ENCODE data around the gene WHAMM.

The WHAMM gene

DNA sequence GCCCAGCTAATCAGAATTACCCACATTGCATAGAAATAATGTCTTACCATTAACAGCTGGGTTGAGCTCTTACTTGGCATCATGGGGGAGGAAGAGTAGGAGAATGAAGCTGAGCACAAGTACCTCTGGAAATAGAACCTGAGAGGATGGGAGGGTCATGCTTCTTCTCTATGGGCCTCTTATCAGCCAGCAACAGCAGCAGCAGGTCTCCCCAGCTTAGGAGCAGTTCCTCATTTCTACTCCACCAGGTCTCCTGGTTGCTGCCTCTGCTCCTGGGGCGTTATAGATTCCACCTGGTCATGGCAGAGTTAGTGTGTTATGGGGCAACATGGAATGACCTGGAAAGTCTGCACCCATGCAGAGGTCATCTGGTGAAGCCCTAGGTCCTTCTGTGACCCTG is 6.9 kb upstream of the WHAMM start:
- TF ChIP-seq, protein P1, sequence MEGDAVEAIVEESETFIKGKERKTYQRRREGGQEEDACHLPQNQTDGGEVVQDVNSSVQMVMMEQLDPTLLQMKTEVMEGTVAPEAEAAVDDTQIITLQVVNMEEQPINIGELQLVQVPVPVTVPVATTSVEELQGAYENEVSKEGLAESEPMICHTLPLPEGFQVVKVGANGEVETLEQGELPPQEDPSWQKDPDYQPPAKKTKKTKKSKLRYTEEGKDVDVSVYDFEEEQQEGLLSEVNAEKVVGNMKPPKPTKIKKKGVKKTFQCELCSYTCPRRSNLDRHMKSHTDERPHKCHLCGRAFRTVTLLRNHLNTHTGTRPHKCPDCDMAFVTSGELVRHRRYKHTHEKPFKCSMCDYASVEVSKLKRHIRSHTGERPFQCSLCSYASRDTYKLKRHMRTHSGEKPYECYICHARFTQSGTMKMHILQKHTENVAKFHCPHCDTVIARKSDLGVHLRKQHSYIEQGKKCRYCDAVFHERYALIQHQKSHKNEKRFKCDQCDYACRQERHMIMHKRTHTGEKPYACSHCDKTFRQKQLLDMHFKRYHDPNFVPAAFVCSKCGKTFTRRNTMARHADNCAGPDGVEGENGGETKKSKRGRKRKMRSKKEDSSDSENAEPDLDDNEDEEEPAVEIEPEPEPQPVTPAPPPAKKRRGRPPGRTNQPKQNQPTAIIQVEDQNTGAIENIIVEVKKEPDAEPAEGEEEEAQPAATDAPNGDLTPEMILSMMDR (IDR thresholded peaks at IDR 0.05; ENCODE audit: poor library complexity, severe bottlenecking): no peak

DNA sequence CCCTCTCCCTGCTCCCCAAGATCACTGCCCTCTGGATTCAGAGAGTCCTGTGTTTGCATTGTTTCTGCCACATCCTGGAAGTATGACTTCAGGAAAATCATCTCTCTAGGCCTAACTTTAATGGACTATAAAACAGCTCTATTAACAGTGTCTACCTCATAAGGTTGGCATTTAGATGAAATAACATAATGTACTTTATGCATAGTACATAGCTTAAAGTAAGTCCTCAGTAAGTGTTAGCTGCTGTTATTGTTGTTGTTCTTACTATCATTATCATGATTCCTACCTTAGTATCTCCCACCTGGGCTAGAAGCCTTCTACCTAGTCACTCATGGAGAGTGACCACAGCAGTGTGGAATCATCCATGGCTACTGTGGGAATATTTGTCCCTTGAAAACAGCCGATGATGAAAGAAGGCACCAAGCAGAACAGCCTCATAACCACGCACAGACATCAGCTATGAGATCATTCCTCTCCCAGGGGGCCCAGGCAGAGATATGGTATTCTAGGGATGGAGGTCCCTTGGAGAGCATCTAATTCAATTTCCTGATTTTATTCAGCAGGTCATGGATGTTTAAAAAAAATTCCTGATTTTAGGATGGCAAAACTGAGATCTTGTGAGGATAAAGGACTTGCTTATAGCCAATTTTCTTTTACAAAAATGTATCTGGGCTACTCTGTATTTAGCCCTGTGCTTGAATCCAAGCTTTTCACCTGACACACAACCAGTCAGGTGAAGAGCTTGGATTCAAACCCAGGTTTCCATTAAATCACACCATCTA is 5.4 kb upstream of the WHAMM start:
- TF ChIP-seq, protein P1 (IDR thresholded peaks at IDR 0.05; ENCODE audit: poor library complexity, severe bottlenecking): no peak
- Histone ChIP-seq H3K36me3 (ENCODE audit: low read depth) (no peaks in the 10 kb centered on the region), H3K27me3 (ENCODE audit: insufficient read depth, poor library complexity, severe bottlenecking) (no peaks in the 10 kb centered on the region), H3K9me3 (ENCODE audit: severe bottlenecking) (no peaks in the 10 kb centered on the region), H3K27ac (ENCODE audit: poor library complexity, severe bottlenecking) (peak overlapping the region; percentile 13), H3K4me3 (ENCODE audit: severe bottlenecking) (no peak overlapping the region), H3K4me1 (ENCODE audit: insufficient read depth, poor library complexity, severe bottlenecking) (peaks cover 14% of the 10 kb centered on the region)
- no peak for ATAC-seq (ENCODE audit: low read depth)
- no peak for DNase-seq (ENCODE audit: low spot score)

More for the DNA sequence above, 6.9 kb upstream of the WHAMM start:
- Histone ChIP-seq H3K9me3 (ENCODE audit: severe bottlenecking) (no peaks in the 10 kb centered on the region), H3K36me3 (ENCODE audit: low read depth) (no peaks in the 10 kb centered on the region), H3K4me3 (ENCODE audit: severe bottlenecking) (no peak overlapping the region), H3K27ac (ENCODE audit: poor library complexity, severe bottlenecking) (no peak overlapping the region), H3K4me1 (ENCODE audit: insufficient read depth, poor library complexity, severe bottlenecking) (peaks cover 9% of the 10 kb centered on the region), H3K27me3 (ENCODE audit: insufficient read depth, poor library complexity, severe bottlenecking) (no peaks in the 10 kb centered on the region)
- DNase-seq (ENCODE audit: low spot score) (no peak), ATAC-seq (ENCODE audit: low read depth) (no peak)

DNA sequence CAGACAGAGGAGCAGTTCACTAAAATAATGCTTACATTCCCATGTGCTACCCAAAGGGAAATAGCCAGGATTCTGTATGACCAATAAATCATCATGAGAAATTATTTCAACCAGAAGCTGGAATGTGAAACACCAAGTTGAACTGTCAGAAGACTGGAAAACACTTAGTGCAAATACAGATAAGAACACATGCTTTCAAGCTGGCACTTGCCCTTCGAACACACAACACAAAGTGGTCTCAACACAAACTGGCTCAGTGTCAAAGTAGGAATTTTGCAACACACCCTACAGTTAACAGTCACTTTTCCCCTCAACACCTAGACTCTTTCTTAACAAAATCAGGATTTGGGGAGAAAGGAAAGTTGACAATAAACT is 4.9 kb upstream of the WHAMM start:
- no peak for ATAC-seq (ENCODE audit: low read depth)
- Histone ChIP-seq H3K9me3 (ENCODE audit: severe bottlenecking) (no peaks in the 10 kb centered on the region), H3K4me3 (ENCODE audit: severe bottlenecking) (no peak overlapping the region), H3K27ac (ENCODE audit: poor library complexity, severe bottlenecking) (peak overlapping the region; percentile 13), H3K27me3 (ENCODE audit: insufficient read depth, poor library complexity, severe bottlenecking) (no peaks in the 10 kb centered on the region), H3K36me3 (ENCODE audit: low read depth) (no peaks in the 10 kb centered on the region), H3K4me1 (ENCODE audit: insufficient read depth, poor library complexity, severe bottlenecking) (peaks cover 16% of the 10 kb centered on the region)
- DNase-seq (ENCODE audit: low spot score): no peak
- TF ChIP-seq, protein P1 (IDR thresholded peaks at IDR 0.05; ENCODE audit: poor library complexity, severe bottlenecking): no peak

DNA sequence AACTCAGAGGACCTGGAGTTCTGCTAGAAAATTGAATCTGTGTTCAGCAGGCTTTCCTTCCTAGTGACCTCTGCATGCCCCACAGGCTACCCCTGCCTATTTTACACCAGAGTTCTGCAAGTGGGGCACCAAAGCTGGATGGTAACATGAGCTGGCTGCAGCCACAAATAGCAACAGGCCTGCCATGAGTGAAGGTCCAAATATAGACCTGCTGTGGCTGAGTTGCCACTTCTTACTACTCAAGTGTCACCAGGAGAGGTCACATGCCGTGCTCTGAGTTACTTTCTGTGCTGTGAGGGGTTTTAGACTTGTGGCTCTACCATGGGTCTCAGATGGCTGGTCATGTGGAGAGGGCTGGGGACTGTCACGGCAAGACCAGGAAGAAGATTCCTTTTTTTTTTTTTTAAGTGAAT is 3.4 kb upstream of the WHAMM start, which contains the start of gene FSD2:
Gene FSD2 (minus strand): TSS at position 76 of the 413 bp plus-strand sequence. CDS start 18,679 bp downstream, outside the sequence.
- ATAC-seq (ENCODE audit: low read depth): no peak
- H3K4me3 ChIP-seq (ENCODE audit: severe bottlenecking): no peak within 1 kb of the TSS

More for the DNA sequence above, 3.4 kb upstream of the WHAMM start, which contains the start of gene FSD2:
- H3K9me3 ChIP-seq (ENCODE audit: severe bottlenecking): no peaks in the 10 kb centered on the region
- TF ChIP-seq, protein P1 (IDR thresholded peaks at IDR 0.05; ENCODE audit: poor library complexity, severe bottlenecking): no peak
- H3K36me3 ChIP-seq (ENCODE audit: low read depth): no peaks in the 10 kb centered on the region
- no peak for DNase-seq (ENCODE audit: low spot score)
- H3K4me1 ChIP-seq (ENCODE audit: insufficient read depth, poor library complexity, severe bottlenecking): peaks cover 16% of the 10 kb centered on the region
- no peak within 1 kb of the TSS for H3K27ac ChIP-seq (ENCODE audit: poor library complexity, severe bottlenecking)
- H3K27me3 ChIP-seq (ENCODE audit: insufficient read depth, poor library complexity, severe bottlenecking): no peaks in the 10 kb centered on the region
